H1 (cell line): ENCODE results near the gene EGFLAM. TPM values are rescaled to one million over a fixed set of nuclear protein-coding genes. Genes with fewer than 3 reads are reported as not detected.

Source experiments
- CHD1 ChIP-seq: IDR thresholded peaks from 2 replicates; pipeline ENCODE4 v1.6.1; 2012; ENCODE audit warnings: low read depth, low read length, improper control_type of control experiment
- CHD7 ChIP-seq: fragments of 300-600 bp; sonication (generic); IDR thresholded peaks from 2 replicates; pipeline ENCODE4 v1.7.1; 2012; ENCODE audit warnings: low read length, moderate library complexity, mild to moderate bottlenecking, inconsistent platforms; ENCODE audit not compliant: insufficient replicate concordance
- EZH2 ChIP-seq: fragments of 200-600 bp; sonication (generic); IDR thresholded peaks from 2 replicates; pipeline ENCODE4 v1.7.1; 2012; ENCODE audit warnings: low read depth, mild to moderate bottlenecking, moderate library complexity, low read length, inconsistent platforms; ENCODE audit not compliant: severe bottlenecking
- SAP30 ChIP-seq: fragments of 300-600 bp; sonication (generic); IDR thresholded peaks from 2 replicates; pipeline ENCODE4 v1.7.1; 2012; ENCODE audit warnings: low read length, moderate library complexity, mild to moderate bottlenecking, inconsistent platforms; ENCODE audit not compliant: insufficient read depth, insufficient replicate concordance
- polyA plus RNA-seq, 7 experiments: library from polyadenylated mRNA; depleted of rRNA in 3 of 7; stranded (reverse) in 5 of 7; unstranded in 2 of 7; fragments of >200 nt in 5 of 7; fragments of 200-250 nt in 2 of 7; gene quantifications; 1 replicate in 5 of 7; 2 replicates in 1 of 7; 4 replicates in 1 of 7; pipeline versions ENCODE4 v1.2.1 to v1.2.3, GENCODE V29; 2011 to 2013; ENCODE audit warnings: missing spikeins in 2 of 7, mixed read lengths in 2 of 7
- total RNA-seq: library from RNA; stranded (reverse); fragmentation: NEBNext Ultra II Directional; extraction: Animal tissue kit (Norgen Biotek cat#: 25700); gene quantifications from 2 replicates; pipeline ENCODE4 v1.2.1, GENCODE V29; 2021

The EGFLAM gene
- total and polyA plus RNA-seq, 2 of the 8 experiments (the other 6 are each of a cell fraction or from before 2014, with no cell fraction given) = 0.20 to 0.24 TPM

GRCh38 chr5:38450627-38451026 lies 192.3 kb downstream of the EGFLAM start (continued):
- TF ChIP-seq CHD7 (no peak), EZH2 (no peak), CHD1 (no peak), SAP30 (no peak)
